ENCODE results near the gene RXFP1.
A peak's percentile ranks its signal among the peaks of the same experiment; 100 is the strongest.

RXFP1 gene

DNA sequence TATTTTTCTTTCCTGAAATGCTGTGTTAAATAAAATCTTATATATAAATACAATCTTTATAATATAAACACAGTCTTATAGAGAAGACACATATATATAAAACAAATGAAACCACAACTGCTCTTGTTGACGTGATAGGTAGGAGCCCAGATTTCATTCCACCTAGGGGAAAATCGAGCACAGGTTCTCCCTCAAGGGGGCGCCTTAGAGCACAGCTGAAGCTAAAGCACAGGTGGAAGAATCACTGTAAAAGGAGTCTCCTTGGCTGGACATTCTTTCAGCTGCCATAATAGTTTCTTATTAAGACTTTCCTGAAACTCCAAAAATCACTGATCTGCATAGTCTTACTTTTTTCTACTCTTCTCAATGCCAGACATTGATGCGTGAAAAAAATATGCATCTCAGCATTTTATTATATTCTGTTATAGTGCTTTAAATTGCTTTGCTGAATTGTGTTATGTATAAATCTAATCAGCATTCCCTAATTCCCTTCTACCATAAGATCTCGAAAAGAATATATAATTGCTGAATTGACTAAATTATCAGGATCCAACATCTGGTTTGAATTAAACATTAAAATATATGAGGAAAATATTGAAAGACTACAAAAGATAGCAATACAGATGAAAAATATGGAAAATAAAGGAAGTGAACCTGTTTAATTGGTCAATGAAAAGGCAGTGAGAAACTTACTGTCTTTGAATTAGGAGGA is 25.5 kb upstream of the RXFP1 start:
- no peak overlapping the region for H3K4me3 ChIP-seq (ENCODE audit: severe bottlenecking)
- no peaks in the 10 kb centered on the region for H3K27me3 ChIP-seq (ENCODE audit: insufficient read depth, poor library complexity, severe bottlenecking)
- DNase-seq (ENCODE audit: low spot score) (no peak), ATAC-seq (ENCODE audit: low read depth) (no peak)
- peaks cover 2% of the 10 kb centered on the region for H3K9me3 ChIP-seq (ENCODE audit: severe bottlenecking)
- TF ChIP-seq, protein P1, sequence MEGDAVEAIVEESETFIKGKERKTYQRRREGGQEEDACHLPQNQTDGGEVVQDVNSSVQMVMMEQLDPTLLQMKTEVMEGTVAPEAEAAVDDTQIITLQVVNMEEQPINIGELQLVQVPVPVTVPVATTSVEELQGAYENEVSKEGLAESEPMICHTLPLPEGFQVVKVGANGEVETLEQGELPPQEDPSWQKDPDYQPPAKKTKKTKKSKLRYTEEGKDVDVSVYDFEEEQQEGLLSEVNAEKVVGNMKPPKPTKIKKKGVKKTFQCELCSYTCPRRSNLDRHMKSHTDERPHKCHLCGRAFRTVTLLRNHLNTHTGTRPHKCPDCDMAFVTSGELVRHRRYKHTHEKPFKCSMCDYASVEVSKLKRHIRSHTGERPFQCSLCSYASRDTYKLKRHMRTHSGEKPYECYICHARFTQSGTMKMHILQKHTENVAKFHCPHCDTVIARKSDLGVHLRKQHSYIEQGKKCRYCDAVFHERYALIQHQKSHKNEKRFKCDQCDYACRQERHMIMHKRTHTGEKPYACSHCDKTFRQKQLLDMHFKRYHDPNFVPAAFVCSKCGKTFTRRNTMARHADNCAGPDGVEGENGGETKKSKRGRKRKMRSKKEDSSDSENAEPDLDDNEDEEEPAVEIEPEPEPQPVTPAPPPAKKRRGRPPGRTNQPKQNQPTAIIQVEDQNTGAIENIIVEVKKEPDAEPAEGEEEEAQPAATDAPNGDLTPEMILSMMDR (IDR thresholded peaks at IDR 0.05; ENCODE audit: poor library complexity, severe bottlenecking), result peak; percentile 30
- H3K4me1 ChIP-seq (ENCODE audit: insufficient read depth, poor library complexity, severe bottlenecking), result no peaks in the 10 kb centered on the region
- no peak overlapping the region for H3K27ac ChIP-seq (ENCODE audit: poor library complexity, severe bottlenecking)
- no peaks in the 10 kb centered on the region for H3K36me3 ChIP-seq (ENCODE audit: low read depth)

- Histone ChIP-seq H3K27ac (ENCODE audit: poor library complexity, severe bottlenecking) (no peak overlapping the region), H3K9me3 (ENCODE audit: severe bottlenecking) (peaks cover 2% of the 10 kb centered on the region), H3K27me3 (ENCODE audit: insufficient read depth, poor library complexity, severe bottlenecking) (no peaks in the 10 kb centered on the region), H3K4me1 (ENCODE audit: insufficient read depth, poor library complexity, severe bottlenecking) (no peaks in the 10 kb centered on the region), H3K4me3 (ENCODE audit: severe bottlenecking) (no peak overlapping the region), H3K36me3 (ENCODE audit: low read depth) (no peaks in the 10 kb centered on the region)
- no peak for DNase-seq (ENCODE audit: low spot score)
- ATAC-seq (ENCODE audit: low read depth), result no peak
- TF ChIP-seq, protein P1 (IDR thresholded peaks at IDR 0.05; ENCODE audit: poor library complexity, severe bottlenecking), result no peak
These were observed 21.6 kb upstream of the RXFP1 start for GRCh38 chr4:158500054-158500453.

- Histone ChIP-seq H3K36me3 (ENCODE audit: low read depth) (no peaks in the 10 kb centered on the region), H3K4me3 (ENCODE audit: severe bottlenecking) (no peak overlapping the region), H3K27ac (ENCODE audit: poor library complexity, severe bottlenecking) (no peak overlapping the region), H3K9me3 (ENCODE audit: severe bottlenecking) (no peaks in the 10 kb centered on the region), H3K4me1 (ENCODE audit: insufficient read depth, poor library complexity, severe bottlenecking) (peaks cover 6% of the 10 kb centered on the region), H3K27me3 (ENCODE audit: insufficient read depth, poor library complexity, severe bottlenecking) (no peaks in the 10 kb centered on the region)
- ATAC-seq (ENCODE audit: low read depth), result no peak
- no peak for DNase-seq (ENCODE audit: low spot score)
- TF ChIP-seq, protein P1 (IDR thresholded peaks at IDR 0.05; ENCODE audit: poor library complexity, severe bottlenecking), result no peak
These were observed 8.4 kb upstream of the RXFP1 start for GRCh38 chr4:158513256-158513655.

GRCh38 chr4:158519226-158519625 is 2.5 kb upstream of the RXFP1 start:
- Histone ChIP-seq H3K27me3 (ENCODE audit: insufficient read depth, poor library complexity, severe bottlenecking) (no peaks in the 10 kb centered on the region), H3K9me3 (ENCODE audit: severe bottlenecking) (no peaks in the 10 kb centered on the region), H3K27ac (ENCODE audit: poor library complexity, severe bottlenecking) (no peak overlapping the region), H3K4me1 (ENCODE audit: insufficient read depth, poor library complexity, severe bottlenecking) (peaks cover 8% of the 10 kb centered on the region), H3K4me3 (ENCODE audit: severe bottlenecking) (no peak overlapping the region), H3K36me3 (ENCODE audit: low read depth) (no peaks in the 10 kb centered on the region)
- no peak for DNase-seq (ENCODE audit: low spot score)
- TF ChIP-seq, protein P1 (IDR thresholded peaks at IDR 0.05; ENCODE audit: poor library complexity, severe bottlenecking), result no peak
- ATAC-seq (ENCODE audit: low read depth), result no peak

- H3K4me3 ChIP-seq (ENCODE audit: severe bottlenecking), result no peak overlapping the region
- TF ChIP-seq, protein P1 (IDR thresholded peaks at IDR 0.05; ENCODE audit: poor library complexity, severe bottlenecking), result no peak
- no peaks in the 10 kb centered on the region for H3K27me3 ChIP-seq (ENCODE audit: insufficient read depth, poor library complexity, severe bottlenecking)
- H3K27ac ChIP-seq (ENCODE audit: poor library complexity, severe bottlenecking), result peak overlapping the region; percentile 46
- DNase-seq (ENCODE audit: low spot score) (no peak), ATAC-seq (ENCODE audit: low read depth) (peak; percentile 99)
- no peaks in the 10 kb centered on the region for H3K9me3 ChIP-seq (ENCODE audit: severe bottlenecking)
- H3K4me1 ChIP-seq (ENCODE audit: insufficient read depth, poor library complexity, severe bottlenecking), result peaks cover 13% of the 10 kb centered on the region
- H3K36me3 ChIP-seq (ENCODE audit: low read depth), result no peaks in the 10 kb centered on the region
These were observed 2.4 kb downstream of the RXFP1 start for GRCh38 chr4:158523990-158524535.

All from RWPE2 (cell line).